ENCODE data around the gene TMEM139. TPM values are rescaled to one million over a fixed set of nuclear protein-coding genes. Genes with fewer than 3 reads are reported as not detected.
"Not testable (repeated sequence)": the region's sequence is repeated elsewhere in the genome, so short reads cannot be mapped to it uniquely, and the experiment has no call there.

Gene TMEM139
- total RNA-seq, 2 experiments from 2014 or later, result 0.41 to 1.7 TPM

GRCh38 chr7:143264196-143264568 lies 20.6 kb upstream of the TMEM139 start:
- ATAC-seq; DNase-seq; H3K27me3 Mint-ChIP-seq; H3K9me3 Mint-ChIP-seq (ENCODE audit: low read depth): not testable (repeated sequence)
- Mint-ChIP-seq H3K4me1 (peaks cover 61% of the 10 kb centered on the region), H3K36me3 (peaks cover 53% of the 10 kb centered on the region), H3K27ac (peak overlapping the region; percentile 93), H3K4me3 (peak overlapping the region; percentile 99)
- CTCF ChIA-PET, result interaction anchor here (0.7 to 8.3 kb wide), 11 partner anchors 9 to 116 kb away, joined by 3 to 89 read pairs (median 9); partner anchors contain the start of gene CASP2

DNA sequence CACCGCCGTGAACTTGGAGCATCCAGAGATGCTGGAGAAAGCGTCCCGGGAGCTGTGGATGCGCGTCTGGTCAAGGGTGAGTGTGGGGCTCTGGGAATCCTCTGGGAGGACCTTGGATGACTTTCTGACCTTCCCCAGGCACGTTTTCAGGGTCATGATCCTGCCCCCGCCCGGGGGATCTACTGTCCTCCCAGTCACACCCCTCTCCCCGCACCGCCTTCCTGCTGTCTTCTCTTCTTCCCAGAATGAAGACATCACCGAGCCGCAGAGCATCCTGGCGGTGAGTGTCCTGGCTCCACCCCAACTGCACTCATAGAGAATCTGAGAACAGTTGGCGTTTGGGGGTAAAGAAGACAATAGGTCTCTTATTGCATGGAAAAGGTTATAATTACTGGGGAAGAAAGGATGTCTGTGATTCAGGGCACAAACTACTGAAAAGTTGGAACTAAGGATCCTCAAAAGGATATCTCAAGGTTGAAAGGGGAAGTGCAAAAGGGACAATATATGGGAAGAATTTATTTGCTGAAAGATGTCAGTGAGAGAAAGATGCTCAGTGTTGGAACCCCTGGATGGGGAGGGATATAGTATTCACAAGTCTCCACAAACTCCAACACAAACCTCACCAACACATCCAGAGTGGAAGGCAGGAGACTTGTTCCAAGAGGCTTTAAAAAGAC lies 19.6 kb upstream of the TMEM139 start:
- peaks cover 62% of the 10 kb centered on the region for H3K36me3 Mint-ChIP-seq
- no peak for ATAC-seq
- H3K9me3 Mint-ChIP-seq (ENCODE audit: low read depth), result peaks cover 3% of the 10 kb centered on the region
- CTCF ChIA-PET, result interaction anchor here (0.6 to 8.3 kb wide), 8 partner anchors 10 to 115 kb away, joined by 3 to 89 read pairs (median 8); partner anchors contain the start of gene CASP2
- peak overlapping the region; percentile 93 for H3K27ac Mint-ChIP-seq
- peaks cover 56% of the 10 kb centered on the region for H3K4me1 Mint-ChIP-seq
- peak overlapping the region; percentile 99 for H3K4me3 Mint-ChIP-seq
- no peak for DNase-seq
- H3K27me3 Mint-ChIP-seq, result no peaks in the 10 kb centered on the region

DNA sequence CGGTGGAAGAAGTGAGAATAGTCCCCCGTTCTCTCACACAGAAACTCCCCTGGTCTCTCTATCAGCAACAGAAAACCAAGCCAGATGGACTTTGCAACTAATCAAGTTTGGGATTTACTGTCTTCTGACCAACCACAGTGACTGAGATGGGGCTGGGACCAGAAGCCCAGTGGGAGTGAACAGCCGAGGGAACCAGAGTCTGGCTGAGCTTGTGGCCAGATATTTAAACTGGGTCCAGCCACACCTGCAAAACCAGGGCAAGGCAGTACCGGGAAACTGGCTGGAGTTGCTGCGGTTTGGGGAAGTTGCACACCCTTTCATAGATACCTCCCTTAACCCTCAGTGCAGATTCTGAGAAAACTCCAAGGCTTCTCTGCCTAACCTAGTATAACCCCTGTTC lies 15.5 kb upstream of the TMEM139 start:
- no peak for DNase-seq
- ATAC-seq, result no peak
- no peaks in the 10 kb centered on the region for H3K27me3 Mint-ChIP-seq
- CTCF ChIA-PET, result interaction anchor here (2.2 kb wide), 1 partner anchor 29 kb away, joined by 7 read pairs; no protein-coding TSS in a partner anchor
- no peaks in the 10 kb centered on the region for H3K9me3 Mint-ChIP-seq (ENCODE audit: low read depth)
- H3K36me3 Mint-ChIP-seq, result peaks cover 59% of the 10 kb centered on the region
- peaks cover 43% of the 10 kb centered on the region for H3K4me1 Mint-ChIP-seq
- no peak overlapping the region for H3K27ac Mint-ChIP-seq
- H3K4me3 Mint-ChIP-seq, result no peak overlapping the region

DNA sequence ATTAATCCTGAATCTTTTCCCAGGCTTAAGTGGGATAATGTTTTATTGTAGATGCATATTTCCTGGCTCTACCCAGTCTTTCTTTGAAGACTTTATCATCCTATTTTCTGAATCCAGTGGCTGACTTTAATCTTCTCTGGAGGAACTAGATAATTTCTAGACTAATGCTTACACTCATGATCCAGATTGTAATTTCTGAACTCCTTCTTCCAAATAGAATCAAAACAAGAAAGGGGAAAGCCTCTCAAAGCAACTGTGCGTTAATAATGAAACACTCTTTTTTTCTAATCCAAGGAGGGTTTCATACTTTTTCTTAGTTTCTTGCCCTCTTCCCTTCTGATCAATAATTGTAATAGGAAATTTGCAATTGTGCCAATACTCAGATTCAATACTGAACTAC lies 13.5 kb upstream of the TMEM139 start:
- peaks cover 26% of the 10 kb centered on the region for H3K4me1 Mint-ChIP-seq
- peaks cover 42% of the 10 kb centered on the region for H3K36me3 Mint-ChIP-seq
- DNase-seq (no peak), ATAC-seq (no peak)
- H3K27me3 Mint-ChIP-seq, result no peaks in the 10 kb centered on the region
- CTCF ChIA-PET, result interaction anchor here (0.7 to 1.1 kb wide), 4 partner anchors 8 to 44 kb away, joined by 3 read pairs; partner anchors contain the start of genes CASP2, CLCN1 and GSTK1
- no peak overlapping the region for H3K27ac Mint-ChIP-seq
- no peaks in the 10 kb centered on the region for H3K9me3 Mint-ChIP-seq (ENCODE audit: low read depth)
- no peak overlapping the region for H3K4me3 Mint-ChIP-seq

- Mint-ChIP-seq H3K4me1 (peaks cover 13% of the 10 kb centered on the region), H3K27me3 (no peaks in the 10 kb centered on the region), H3K36me3 (peaks cover 29% of the 10 kb centered on the region), H3K4me3 (no peak overlapping the region), H3K9me3 (ENCODE audit: low read depth) (no peaks in the 10 kb centered on the region), H3K27ac (no peak overlapping the region)
- CTCF ChIA-PET, result interaction anchor here (1.1 to 1.7 kb wide), 5 partner anchors 9 to 26 kb away, joined by 3 to 4 read pairs (median 4); partner anchors contain the start of gene GSTK1
- ATAC-seq (no peak), DNase-seq (no peak)
Observed at GRCh38 chr7:143272871-143273270, 11.9 kb upstream of the TMEM139 start.

DNA sequence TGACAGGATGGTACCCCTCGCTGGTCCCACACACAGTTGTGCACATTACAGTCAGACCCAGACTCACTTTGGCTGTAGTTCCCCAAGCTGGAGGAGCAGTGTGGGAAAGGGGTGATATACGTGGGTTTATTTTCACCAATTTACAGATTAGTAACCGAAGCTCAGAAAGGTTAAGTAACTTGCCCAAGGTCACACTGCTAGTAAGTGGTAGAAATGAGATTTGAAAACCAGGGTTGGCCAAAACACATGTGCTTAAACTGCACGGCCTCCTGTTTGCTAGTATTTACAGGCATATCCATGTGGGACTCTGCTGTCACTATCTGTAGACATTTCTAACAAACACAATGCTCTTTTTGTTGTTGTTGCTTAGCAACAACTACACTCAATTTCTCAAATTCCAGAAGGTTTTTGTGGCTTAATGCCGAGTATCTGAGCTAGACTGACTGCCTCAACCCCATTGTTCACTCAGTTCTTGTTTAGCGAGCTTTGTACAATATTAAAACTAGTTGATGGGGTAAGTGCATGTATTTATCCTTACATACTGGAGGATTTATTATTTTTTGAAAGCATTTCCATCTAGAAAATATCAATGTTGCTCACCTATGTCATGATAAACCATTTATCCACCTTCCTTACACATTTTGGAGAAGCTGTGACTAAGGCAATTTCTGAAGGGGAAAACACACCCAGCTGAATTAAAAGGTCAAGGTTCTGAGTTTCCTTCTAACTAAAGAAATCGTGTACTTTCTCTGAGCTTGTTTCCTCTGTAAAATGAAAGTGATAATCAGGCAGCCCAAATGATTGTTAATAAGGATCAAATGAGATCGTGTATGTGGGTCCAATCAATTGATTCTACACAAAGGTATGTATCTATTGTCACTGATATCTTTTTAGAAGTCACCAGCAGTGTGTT lies 5.3 kb upstream of the TMEM139 start:
- CTCF ChIA-PET, result interaction anchor here (0.6 to 3.3 kb wide), 14 partner anchors 12 to 101 kb away, joined by 3 to 28 read pairs (median 6); partner anchors contain the start of gene GSTK1
- DNase-seq, result no peak

GRCh38 chr7:143280160-143280559 lies 4.6 kb upstream of the TMEM139 start:
- H3K4me1 Mint-ChIP-seq, result peaks cover 36% of the 10 kb centered on the region
- H3K36me3 Mint-ChIP-seq, result no peaks in the 10 kb centered on the region
- H3K27ac Mint-ChIP-seq, result peak overlapping the region; percentile 81
- peak; percentile 31 for ATAC-seq
- H3K9me3 Mint-ChIP-seq (ENCODE audit: low read depth), result no peaks in the 10 kb centered on the region
- no peak for DNase-seq
- H3K4me3 Mint-ChIP-seq, result peak overlapping the region; percentile 62
- CTCF ChIA-PET, result interaction anchor here (0.9 to 3.3 kb wide), 9 partner anchors 12 to 100 kb away, joined by 4 to 28 read pairs (median 6); partner anchors contain the start of gene GSTK1
- H3K27me3 Mint-ChIP-seq, result no peaks in the 10 kb centered on the region

More for the DNA sequence above, 5.3 kb upstream of the TMEM139 start:
- peak overlapping the region; percentile 81 for H3K27ac Mint-ChIP-seq
- ATAC-seq, result peak; percentile 74
- H3K4me1 Mint-ChIP-seq, result peaks cover 36% of the 10 kb centered on the region
- H3K4me3 Mint-ChIP-seq, result peak overlapping the region; percentile 62
- H3K9me3 Mint-ChIP-seq (ENCODE audit: low read depth), result no peaks in the 10 kb centered on the region
- no peaks in the 10 kb centered on the region for H3K27me3 Mint-ChIP-seq
- H3K36me3 Mint-ChIP-seq, result no peaks in the 10 kb centered on the region

- Mint-ChIP-seq H3K36me3 (no peaks in the 10 kb centered on the region), H3K9me3 (ENCODE audit: low read depth) (no peaks in the 10 kb centered on the region), H3K4me3 (peak overlapping the region; percentile 62), H3K27me3 (no peaks in the 10 kb centered on the region), H3K4me1 (peaks cover 36% of the 10 kb centered on the region), H3K27ac (peak overlapping the region; percentile 81)
- ATAC-seq (no peak), DNase-seq (no peak)
- CTCF ChIA-PET, result interaction anchor here (1.2 to 3.3 kb wide), 8 partner anchors 13 to 100 kb away, joined by 5 to 28 read pairs (median 6); partner anchors contain the start of gene GSTK1
Observed at GRCh38 chr7:143280566-143280965, 4.2 kb upstream of the TMEM139 start.

GRCh38 chr7:143281529-143281928 lies 3.2 kb upstream of the TMEM139 start:
- ATAC-seq (no peak), DNase-seq (no peak)
- CTCF ChIA-PET, result interaction anchor here (1.0 to 3.3 kb wide), 2 partner anchors 9 to 18 kb away, joined by 3 to 28 read pairs; partner anchors contain the start of gene GSTK1
- H3K27ac Mint-ChIP-seq, result no peak overlapping the region
- no peaks in the 10 kb centered on the region for H3K9me3 Mint-ChIP-seq (ENCODE audit: low read depth)
- no peaks in the 10 kb centered on the region for H3K27me3 Mint-ChIP-seq
- no peaks in the 10 kb centered on the region for H3K36me3 Mint-ChIP-seq
- peaks cover 37% of the 10 kb centered on the region for H3K4me1 Mint-ChIP-seq
- H3K4me3 Mint-ChIP-seq, result no peak overlapping the region

GRCh38 chr7:143282124-143282523 lies 2.6 kb upstream of the TMEM139 start:
- H3K4me1 Mint-ChIP-seq, result peaks cover 42% of the 10 kb centered on the region
- H3K4me3 Mint-ChIP-seq, result no peak overlapping the region
- ATAC-seq, result no peak
- H3K27ac Mint-ChIP-seq, result no peak overlapping the region
- DNase-seq, result no peak
- H3K27me3 Mint-ChIP-seq, result no peaks in the 10 kb centered on the region
- peaks cover 5% of the 10 kb centered on the region for H3K36me3 Mint-ChIP-seq
- H3K9me3 Mint-ChIP-seq (ENCODE audit: low read depth), result no peaks in the 10 kb centered on the region
- CTCF ChIA-PET, result interaction anchor here (1.0 to 3.3 kb wide), 4 partner anchors 9 to 98 kb away, joined by 3 to 28 read pairs (median 6); partner anchors contain the start of gene GSTK1

DNA sequence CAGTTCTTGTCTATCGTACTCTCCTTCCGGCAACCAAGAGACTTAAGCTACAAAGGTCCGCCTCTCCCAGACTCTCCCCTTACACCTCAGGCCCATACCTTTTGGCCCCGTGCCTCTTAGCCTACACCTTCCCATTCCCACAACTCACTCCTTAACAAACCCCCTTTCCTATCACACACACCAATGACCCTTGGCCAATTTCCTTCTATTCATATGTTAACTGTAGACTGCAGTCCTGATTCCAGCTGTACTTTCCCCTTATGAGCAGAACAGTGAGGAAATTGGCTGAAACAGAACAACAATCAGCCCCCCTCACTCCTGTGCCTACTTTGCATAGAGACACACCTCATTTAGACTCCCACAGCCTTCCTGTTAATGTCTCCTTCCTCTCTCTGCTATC lies 1.4 kb upstream of the TMEM139 start:
- no peaks in the 10 kb centered on the region for H3K27me3 Mint-ChIP-seq
- ATAC-seq (no peak), DNase-seq (no peak)
- H3K4me3 Mint-ChIP-seq, result no peak overlapping the region
- peaks cover 49% of the 10 kb centered on the region for H3K4me1 Mint-ChIP-seq
- H3K36me3 Mint-ChIP-seq, result peaks cover 9% of the 10 kb centered on the region
- CTCF ChIA-PET, result interaction anchor here (0.7 to 2.0 kb wide), 4 partner anchors 9 to 62 kb away, joined by 3 to 8 read pairs (median 4); no protein-coding TSS in a partner anchor
- no peak overlapping the region for H3K27ac Mint-ChIP-seq
- H3K9me3 Mint-ChIP-seq (ENCODE audit: low read depth), result no peaks in the 10 kb centered on the region

DNA sequence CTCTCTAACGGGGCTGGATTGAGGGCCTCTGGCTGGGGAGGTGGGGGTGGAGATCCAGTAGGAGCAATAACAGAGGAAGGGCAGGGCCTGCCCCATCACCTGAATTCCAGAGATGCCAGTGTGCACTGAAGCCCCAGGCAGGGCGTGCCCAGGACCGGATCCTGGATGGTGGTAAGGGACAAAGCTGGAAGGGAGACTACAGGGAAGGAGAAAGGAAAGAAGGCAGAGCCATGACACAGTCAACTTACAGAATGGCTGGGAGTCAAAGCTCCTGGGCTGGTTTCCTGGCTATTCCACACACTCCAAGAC lies 666 bp downstream of the TMEM139 start:
- Mint-ChIP-seq H3K4me3 (no peak overlapping the region), H3K9me3 (ENCODE audit: low read depth) (no peaks in the 10 kb centered on the region), H3K36me3 (peaks cover 23% of the 10 kb centered on the region), H3K27ac (no peak overlapping the region), H3K4me1 (peaks cover 45% of the 10 kb centered on the region), H3K27me3 (no peaks in the 10 kb centered on the region)
- CTCF ChIA-PET, result no interaction called here
- ATAC-seq (no peak), DNase-seq (no peak)

All from activated CD8-positive, alpha-beta memory T cell treated with anti-CD3 and anti-CD28 coated beads, Interleukin-2, amount 10 ng/mL, durations not matched to agents 7 days and 5 days (primary cell).